WTC11 (cell line): Measurements from ENCODE around the gene SGPL1.

ENCODE experiments used
- CTCF ChIP-seq: fragments of 200-600 bp; IDR thresholded peaks from 2 replicates; pipeline ENCODE4 v1.8.0; 2022; ENCODE audit warnings: antibody characterized with exemption
- GABPB1 ChIP-seq: sonication (generic); formaldehyde crosslinking; IDR thresholded peaks from 2 replicates; pipeline ENCODE4 v1.8.1; 2023; ENCODE audit warnings: mild to moderate bottlenecking, missing genetic modification reagents
- MAX ChIP-seq: sonication (generic); formaldehyde crosslinking; IDR thresholded peaks from 2 replicates; pipeline ENCODE4 v1.8.0; 2022; ENCODE audit warnings: mild to moderate bottlenecking, missing genetic modification reagents
- TEAD1 ChIP-seq: sonication (generic); formaldehyde crosslinking; IDR thresholded peaks from 2 replicates; pipeline ENCODE4 v1.8.0; 2022; ENCODE audit warnings: mild to moderate bottlenecking, missing genetic modification reagents
- USF2 ChIP-seq: sonication (generic); formaldehyde crosslinking; IDR thresholded peaks from 2 replicates; pipeline ENCODE4 v1.8.1; 2023; ENCODE audit warnings: mild to moderate bottlenecking, missing genetic modification reagents, moderate library complexity

- no peak for TF ChIP-seq CTCF
- TF ChIP-seq GABPB1 = no peak
- no peak for TF ChIP-seq TEAD1 (CRISPR knock-in tag)
- no peak for TF ChIP-seq MAX (CRISPR knock-in tag)
- TF ChIP-seq USF2 (CRISPR knock-in tag) = no peak
Observed at GRCh38 chr10:70791386-70792039, 24.2 kb upstream of the SGPL1 start.
